ENCODE data around the gene ALG11. TPM values are rescaled to one million over a fixed set of nuclear protein-coding genes. Genes with fewer than 3 reads are reported as not detected.

Gene ALG11
- total and polyA plus RNA-seq, 2 experiments from 2014 or later: 36.9 to 40.1 TPM

GRCh38 chr13:52043675-52044074 is 31.5 kb downstream of the ALG11 start:
- no peak for TF ChIP-seq POLR2AphosphoS5 (IDR thresholded peaks at IDR 0.05; ENCODE audit: low read depth)
- no peak for TF ChIP-seq EZH2phosphoT487 (IDR thresholded peaks at IDR 0.05; ENCODE audit: unreplicated experiment)
- TF ChIP-seq JUNB (IDR thresholded peaks at IDR 0.05; ENCODE audit: unreplicated experiment): no peak
- TF ChIP-seq NANOG (IDR thresholded peaks at IDR 0.05; ENCODE audit: borderline replicate concordance): no peak
- TF ChIP-seq ZNF462 (CRISPR knock-in tag; IDR thresholded peaks at IDR 0.05): no peak
- no peak for TF ChIP-seq ZNF114 (CRISPR knock-in tag; IDR thresholded peaks at IDR 0.05)
- no peak for TF ChIP-seq CREB1 (CRISPR knock-in tag; IDR thresholded peaks at IDR 0.05; ENCODE audit: low read depth)
- no peak for TF ChIP-seq ZNF331 (CRISPR knock-in tag; IDR thresholded peaks at IDR 0.05; ENCODE audit: low read depth)
- no peak for TF ChIP-seq REST (IDR thresholded peaks at IDR 0.05; ENCODE audit: unreplicated experiment)
- TF ChIP-seq, protein P1, sequence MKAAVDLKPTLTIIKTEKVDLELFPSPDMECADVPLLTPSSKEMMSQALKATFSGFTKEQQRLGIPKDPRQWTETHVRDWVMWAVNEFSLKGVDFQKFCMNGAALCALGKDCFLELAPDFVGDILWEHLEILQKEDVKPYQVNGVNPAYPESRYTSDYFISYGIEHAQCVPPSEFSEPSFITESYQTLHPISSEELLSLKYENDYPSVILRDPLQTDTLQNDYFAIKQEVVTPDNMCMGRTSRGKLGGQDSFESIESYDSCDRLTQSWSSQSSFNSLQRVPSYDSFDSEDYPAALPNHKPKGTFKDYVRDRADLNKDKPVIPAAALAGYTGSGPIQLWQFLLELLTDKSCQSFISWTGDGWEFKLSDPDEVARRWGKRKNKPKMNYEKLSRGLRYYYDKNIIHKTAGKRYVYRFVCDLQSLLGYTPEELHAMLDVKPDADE (IDR thresholded peaks at IDR 0.05): no peak
- TF ChIP-seq, protein P2, sequence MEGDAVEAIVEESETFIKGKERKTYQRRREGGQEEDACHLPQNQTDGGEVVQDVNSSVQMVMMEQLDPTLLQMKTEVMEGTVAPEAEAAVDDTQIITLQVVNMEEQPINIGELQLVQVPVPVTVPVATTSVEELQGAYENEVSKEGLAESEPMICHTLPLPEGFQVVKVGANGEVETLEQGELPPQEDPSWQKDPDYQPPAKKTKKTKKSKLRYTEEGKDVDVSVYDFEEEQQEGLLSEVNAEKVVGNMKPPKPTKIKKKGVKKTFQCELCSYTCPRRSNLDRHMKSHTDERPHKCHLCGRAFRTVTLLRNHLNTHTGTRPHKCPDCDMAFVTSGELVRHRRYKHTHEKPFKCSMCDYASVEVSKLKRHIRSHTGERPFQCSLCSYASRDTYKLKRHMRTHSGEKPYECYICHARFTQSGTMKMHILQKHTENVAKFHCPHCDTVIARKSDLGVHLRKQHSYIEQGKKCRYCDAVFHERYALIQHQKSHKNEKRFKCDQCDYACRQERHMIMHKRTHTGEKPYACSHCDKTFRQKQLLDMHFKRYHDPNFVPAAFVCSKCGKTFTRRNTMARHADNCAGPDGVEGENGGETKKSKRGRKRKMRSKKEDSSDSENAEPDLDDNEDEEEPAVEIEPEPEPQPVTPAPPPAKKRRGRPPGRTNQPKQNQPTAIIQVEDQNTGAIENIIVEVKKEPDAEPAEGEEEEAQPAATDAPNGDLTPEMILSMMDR (conservative IDR thresholded peaks at IDR 0.05; ENCODE audit: low read depth in 2 of 2): no peak
- no peak for TF ChIP-seq EZH2 (IDR thresholded peaks at IDR 0.05; ENCODE audit: low read depth, unreplicated experiment)
- TF ChIP-seq STAT1 (IDR thresholded peaks at IDR 0.05; ENCODE audit: unreplicated experiment): no peak
- Mint-ChIP-seq H3K4me3 (no peak overlapping the region), H3K36me3 (ENCODE audit: low read depth) (no peaks in the 10 kb centered on the region), H3K9me3 (no peaks in the 10 kb centered on the region), H3K27me3 (ENCODE audit: insufficient read depth, low read depth, poor library complexity) (peaks cover 1% of the 10 kb centered on the region), H3K4me1 (peaks cover 3% of the 10 kb centered on the region; the same call in 1 of the 3 replicates), H3K27ac (no peak overlapping the region)
- Histone ChIP-seq H3K79me2 (replicated peaks; ENCODE audit: insufficient read depth) (no peaks in the 10 kb centered on the region), H3F3A (replicated peaks; ENCODE audit: low read depth) (no peaks in the 10 kb centered on the region), H3K27me3 (ENCODE audit: insufficient read depth) (no peaks in the 10 kb centered on the region), H3K4me3 (no peak overlapping the region), H3K4me1 (ENCODE audit: insufficient read depth) (no peaks in the 10 kb centered on the region), H3K27ac (ENCODE audit: low read depth) (no peak overlapping the region), H3K9me2 (ENCODE audit: insufficient read depth) (no peaks in the 10 kb centered on the region), H3K36me3 (ENCODE audit: insufficient read depth) (no peaks in the 10 kb centered on the region), H2AFZ (no peak overlapping the region), H4K20me1 (replicated peaks; ENCODE audit: insufficient read depth) (no peaks in the 10 kb centered on the region), H3K4me2 (no peak overlapping the region)
- no peak for DNase-seq (ENCODE audit: low spot score)
- no peak for ATAC-seq
